RWPE1 (cell line): ENCODE measurements around the gene NUDCD2.

Experiments
- CTCF ChIA-PET: fragments of 350-600 bp; sonication (Branson Sonifier 250); formaldehyde crosslinking; extraction: SDS; loops from one replicate; lab custom pipeline; 2021; lab: Yijun Ruan, JAX
- POLR2A ChIA-PET: fragments of 400-600 bp; formaldehyde crosslinking; extraction: SDS; loops from one replicate; lab custom pipeline; 2020; ENCODE audit warnings: antibody characterized with exemption; ENCODE audit not compliant: low non-redundant PET; lab: Yijun Ruan, JAX
- DNase-seq: peaks from one replicate; pipeline ENCODE4 v3.0.0; 2012; ENCODE audit warnings: low spot score
- H3K27ac ChIP-seq: fragments of 450-650 bp; 2 replicates; pipeline ENCODE4 v1.5.1; 2017
- TF ChIP-seq, protein P1 (sequence below): fragments of 450-650 bp; conservative IDR thresholded peaks from 2 replicates; pipeline ENCODE4 v1.5.1; 2017; ENCODE audit warnings: low read depth, mild to moderate bottlenecking

The NUDCD2 gene

GRCh38 chr5:163505368-163506094 is 45.6 kb upstream of the NUDCD2 start, which contains the start of gene MAT2B:
TSS of gene MAT2B (plus strand) at chr5:163505619. CDS start at chr5:163505687, 68 bp downstream.
- H3K27ac ChIP-seq, result peak within 1 kb of the TSS; percentile 97
- TF ChIP-seq, protein P1, sequence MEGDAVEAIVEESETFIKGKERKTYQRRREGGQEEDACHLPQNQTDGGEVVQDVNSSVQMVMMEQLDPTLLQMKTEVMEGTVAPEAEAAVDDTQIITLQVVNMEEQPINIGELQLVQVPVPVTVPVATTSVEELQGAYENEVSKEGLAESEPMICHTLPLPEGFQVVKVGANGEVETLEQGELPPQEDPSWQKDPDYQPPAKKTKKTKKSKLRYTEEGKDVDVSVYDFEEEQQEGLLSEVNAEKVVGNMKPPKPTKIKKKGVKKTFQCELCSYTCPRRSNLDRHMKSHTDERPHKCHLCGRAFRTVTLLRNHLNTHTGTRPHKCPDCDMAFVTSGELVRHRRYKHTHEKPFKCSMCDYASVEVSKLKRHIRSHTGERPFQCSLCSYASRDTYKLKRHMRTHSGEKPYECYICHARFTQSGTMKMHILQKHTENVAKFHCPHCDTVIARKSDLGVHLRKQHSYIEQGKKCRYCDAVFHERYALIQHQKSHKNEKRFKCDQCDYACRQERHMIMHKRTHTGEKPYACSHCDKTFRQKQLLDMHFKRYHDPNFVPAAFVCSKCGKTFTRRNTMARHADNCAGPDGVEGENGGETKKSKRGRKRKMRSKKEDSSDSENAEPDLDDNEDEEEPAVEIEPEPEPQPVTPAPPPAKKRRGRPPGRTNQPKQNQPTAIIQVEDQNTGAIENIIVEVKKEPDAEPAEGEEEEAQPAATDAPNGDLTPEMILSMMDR, result peak; percentile 69
- peak; percentile 97 for DNase-seq
- POLR2A ChIA-PET, result interaction anchor here (0.8 to 1.1 kb wide), 3 partner anchors 44 to 67 kb away, joined by 3 to 7 read pairs (median 3); partner anchors contain the start of genes HMMR and NUDCD2
- CTCF ChIA-PET, result interaction anchor here (0.5 to 1.2 kb wide), 2 partner anchors 16 to 194 kb away, joined by 3 to 6 read pairs; no protein-coding TSS in a partner anchor

DNA sequence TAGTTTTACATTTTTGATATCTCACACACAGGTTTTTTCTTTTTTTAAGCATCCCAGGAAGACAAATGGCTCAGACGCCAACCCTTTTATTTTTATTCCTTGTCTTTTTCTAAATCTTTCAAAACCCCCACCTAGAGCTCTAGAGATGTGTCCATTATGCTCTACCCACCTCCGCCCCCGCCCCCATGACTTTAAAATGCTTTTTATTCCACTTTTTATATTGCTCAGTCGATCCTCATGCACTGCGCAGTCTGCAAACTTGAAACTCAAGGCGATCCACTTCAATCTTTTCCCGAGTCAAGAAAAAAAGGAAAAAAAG is 45.1 kb upstream of the NUDCD2 start:
- ChIA-PET CTCF (interaction anchor here (0.8 to 1.2 kb wide), 2 partner anchors 16 to 1128 kb away, joined by 4 to 6 read pairs; no protein-coding TSS in a partner anchor), POLR2A (interaction anchor here (0.8 to 1.1 kb wide), 3 partner anchors 44 to 67 kb away, joined by 3 to 7 read pairs (median 3); partner anchors contain the start of genes HMMR and NUDCD2)
- DNase-seq, result peak; percentile 16
- peak overlapping the region; percentile 97 for H3K27ac ChIP-seq
- TF ChIP-seq, protein P1, result no peak

DNA sequence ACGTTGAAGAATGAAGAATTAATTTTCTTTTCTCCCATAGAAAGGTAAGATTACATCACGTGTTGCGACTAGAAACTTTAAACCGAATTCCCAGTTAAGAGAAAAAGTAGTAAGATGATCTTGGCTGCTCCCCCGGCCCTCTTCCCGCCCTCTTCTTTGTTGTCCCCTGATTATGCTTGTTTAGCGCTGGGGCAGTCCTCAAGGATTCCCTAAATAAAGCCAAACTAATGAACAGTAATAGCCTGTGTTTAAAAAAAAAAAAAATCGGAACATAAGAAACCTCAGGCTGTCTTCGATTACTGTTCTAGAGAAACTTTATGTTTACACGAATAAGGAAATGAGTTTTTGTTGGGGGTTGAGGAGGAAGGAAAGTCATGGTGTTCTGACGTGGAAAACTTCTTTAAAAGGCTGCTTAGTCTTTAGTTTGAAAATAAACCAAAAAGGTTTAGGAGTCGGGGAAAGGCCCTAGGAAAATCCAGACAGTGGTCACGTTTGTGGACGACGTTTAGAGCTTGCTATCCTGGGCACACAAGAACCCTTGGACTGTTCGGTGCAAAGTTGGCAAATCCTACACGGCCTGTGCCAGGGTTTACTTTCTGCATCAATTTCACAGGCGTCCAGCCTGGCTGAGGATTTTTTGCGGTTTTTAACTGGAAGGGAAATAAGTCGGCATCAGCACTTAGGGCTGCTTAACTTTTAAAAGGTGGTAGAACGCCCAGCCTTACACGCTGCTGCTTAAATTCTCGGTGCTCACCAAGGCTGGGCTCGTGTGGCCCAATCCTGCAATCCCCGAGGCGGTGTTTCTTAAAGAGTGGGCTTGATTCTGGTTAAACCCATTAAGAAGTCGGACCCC is 44.4 kb upstream of the NUDCD2 start:
- TF ChIP-seq, protein P1, result no peak
- ChIA-PET CTCF (interaction anchor here (0.8 kb wide), 1 partner anchor 1128 kb away, joined by 4 read pairs; no protein-coding TSS in a partner anchor), POLR2A (interaction anchor here (1.9 kb wide), 1 partner anchor 14 kb away, joined by 4 read pairs; no protein-coding TSS in a partner anchor)
- peak; percentile 41 for DNase-seq
- H3K27ac ChIP-seq, result peak overlapping the region; percentile 97

DNA sequence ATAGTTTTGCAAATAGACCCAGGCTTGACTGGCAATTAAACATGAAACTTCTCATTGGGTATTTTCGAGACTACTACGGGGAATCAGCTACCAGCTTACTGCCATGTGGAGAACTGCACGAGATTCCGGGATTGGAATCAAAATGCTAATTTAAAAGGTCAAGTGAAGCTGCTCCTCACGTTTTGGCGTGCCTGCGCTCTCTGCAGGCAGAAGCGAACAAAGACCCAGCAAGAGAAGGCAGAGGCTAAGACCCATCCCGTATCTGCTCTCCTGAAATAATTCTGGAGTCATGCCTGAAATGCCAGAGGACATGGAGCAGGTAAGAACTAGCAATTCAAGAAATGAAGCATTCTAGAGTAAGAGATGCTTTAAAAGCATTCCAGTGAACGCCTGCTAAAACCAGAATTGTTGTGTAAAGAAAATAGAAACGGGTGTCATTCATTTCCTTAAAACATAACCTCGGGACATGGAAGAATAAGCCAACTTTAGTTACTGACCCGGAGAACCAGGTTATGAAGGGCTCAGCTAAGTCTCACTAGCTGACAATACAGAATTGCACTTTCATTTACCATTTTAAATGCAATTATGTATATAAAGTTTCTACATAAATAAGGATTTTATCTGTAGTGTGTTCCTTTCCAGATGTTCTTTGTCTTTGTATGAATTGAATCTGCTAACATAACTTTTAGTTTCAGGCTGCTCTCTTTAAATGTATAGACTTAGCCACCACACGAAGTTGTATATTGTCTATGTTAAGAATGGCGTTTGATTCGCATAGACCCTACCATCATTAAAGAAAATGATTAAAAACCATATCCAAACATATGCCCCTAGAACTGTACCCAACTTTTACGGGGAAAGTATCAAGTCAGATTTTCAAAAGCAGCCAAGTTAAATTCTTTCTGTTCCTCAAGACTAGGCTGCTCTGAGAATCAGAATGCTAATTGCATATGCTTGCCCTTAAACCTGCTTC is 43.5 kb upstream of the NUDCD2 start:
- CTCF ChIA-PET, result interaction anchor here (0.7 to 1.2 kb wide), 4 partner anchors 13 to 41 kb away, joined by 3 to 6 read pairs (median 4); no protein-coding TSS in a partner anchor
- POLR2A ChIA-PET, result interaction anchor here (1.9 kb wide), 1 partner anchor 13 kb away, joined by 4 read pairs; no protein-coding TSS in a partner anchor
- TF ChIP-seq, protein P1, result peak; percentile 75
- DNase-seq, result peak; percentile 60
- H3K27ac ChIP-seq, result peak overlapping the region; percentile 65

- ChIA-PET CTCF (interaction anchor here (0.9 to 1.2 kb wide), 3 partner anchors 12 to 40 kb away, joined by 3 to 6 read pairs (median 5); no protein-coding TSS in a partner anchor), POLR2A (interaction anchor here (1.9 kb wide), 1 partner anchor 12 kb away, joined by 4 read pairs; no protein-coding TSS in a partner anchor)
- no peak overlapping the region for H3K27ac ChIP-seq
- TF ChIP-seq, protein P1, result no peak
- no peak for DNase-seq
Observed at GRCh38 chr5:163502521-163502920, 42.6 kb upstream of the NUDCD2 start.
